HG03565 (cell line): ENCODE data around the gene CHTF18.
"Not testable (repeated sequence)": the region's sequence is repeated elsewhere in the genome, so short reads cannot be mapped to it uniquely, and the experiment has no call there.

Experiments
- ATAC-seq: cut with Tn5 transposase; IDR thresholded peaks from one replicate; pipeline ENCODE4 v1.9.1; 2021; ENCODE audit warnings: mild to moderate bottlenecking, moderate library complexity; ENCODE audit not compliant: unreplicated experiment

Gene CHTF18

GRCh38 chr16:788399-789126, at the start of gene CHTF18:
TSS of gene CHTF18 (plus strand) at chr16:788620. CDS start at chr16:788685, 65 bp downstream.
- peak; percentile 58 for ATAC-seq

GRCh38 chr16:739560-740458, 48.6 kb upstream of the CHTF18 start:
- no peak for ATAC-seq

GRCh38 chr16:740459-740763, 48.0 kb upstream of the CHTF18 start:
- ATAC-seq = peak; percentile 1

GRCh38 chr16:740764-741505, 47.5 kb upstream of the CHTF18 start, which contains the start of gene CIAO3:
TSS of gene CIAO3 (minus strand) at chr16:740997. CDS start at chr16:740985, 12 bp downstream.
- ATAC-seq = peak; percentile 70

GRCh38 chr16:741986-742629, 46.3 kb upstream of the CHTF18 start:
- no peak for ATAC-seq

GRCh38 chr16:742894-743293, 45.5 kb upstream of the CHTF18 start:
- ATAC-seq = not testable (repeated sequence)

- no peak for ATAC-seq
Measured at GRCh38 chr16:743794-744500, 44.5 kb upstream of the CHTF18 start.

- no peak for ATAC-seq
Measured at GRCh38 chr16:745739-746138, 42.7 kb upstream of the CHTF18 start.

- no peak for ATAC-seq
Measured at GRCh38 chr16:746637-747036, 41.8 kb upstream of the CHTF18 start.

- no peak for ATAC-seq
Measured at GRCh38 chr16:747978-748746, 40.3 kb upstream of the CHTF18 start.

GRCh38 chr16:749010-749409, 39.4 kb upstream of the CHTF18 start:
- no peak for ATAC-seq

GRCh38 chr16:750485-750884, 37.9 kb upstream of the CHTF18 start:
- ATAC-seq = no peak

GRCh38 chr16:751152-752006, 37.0 kb upstream of the CHTF18 start:
- ATAC-seq = no peak

GRCh38 chr16:752007-752312, 36.5 kb upstream of the CHTF18 start:
- ATAC-seq = no peak

GRCh38 chr16:754121-754607, 34.3 kb upstream of the CHTF18 start:
- not testable (repeated sequence) for ATAC-seq

GRCh38 chr16:754656-755055, 33.8 kb upstream of the CHTF18 start:
- no peak for ATAC-seq

- ATAC-seq = no peak
Measured at GRCh38 chr16:756428-756827, 32.0 kb upstream of the CHTF18 start.

- ATAC-seq = no peak
Measured at GRCh38 chr16:759110-759910, 29.1 kb upstream of the CHTF18 start.
